Osteocyte (in vitro differentiated cells): ENCODE data around the gene SH3BP4. TPM values are rescaled to one million over a fixed set of nuclear protein-coding genes. Genes with fewer than 3 reads are reported as not detected.

Source experiments
- DNase-seq: peaks from one replicate; pipeline ENCODE4 v3.0.0; 2021; ENCODE audit warnings: mixed read lengths; ENCODE audit not compliant: unreplicated experiment; ENCODE audit errors: extremely low spot score
- H3K27ac Mint-ChIP-seq: one replicate; pipeline ENCODE4 v1.8.0; 2021; ENCODE audit warnings: mild to moderate bottlenecking, mixed read lengths; ENCODE audit not compliant: unreplicated experiment
- H3K27me3 Mint-ChIP-seq: one replicate; pipeline ENCODE4 v1.8.0; 2021; ENCODE audit warnings: mixed read lengths; ENCODE audit not compliant: unreplicated experiment
- H3K36me3 Mint-ChIP-seq: one replicate; pipeline ENCODE4 v1.8.0; 2021; ENCODE audit warnings: mixed read lengths; ENCODE audit not compliant: unreplicated experiment
- H3K4me1 Mint-ChIP-seq: one replicate; pipeline ENCODE4 v1.8.0; 2021; ENCODE audit warnings: mixed read lengths; ENCODE audit not compliant: unreplicated experiment
- H3K4me3 Mint-ChIP-seq: one replicate; pipeline ENCODE4 v1.8.0; 2021; ENCODE audit warnings: mild to moderate bottlenecking, moderate library complexity, mixed read lengths; ENCODE audit not compliant: unreplicated experiment
- H3K9me3 Mint-ChIP-seq: one replicate; pipeline ENCODE4 v1.8.0; 2021; ENCODE audit warnings: mixed read lengths; ENCODE audit not compliant: unreplicated experiment
- CTCF ChIP-seq: fragments of 200-600 bp; sonication (generic); IDR thresholded peaks from 2 replicates; pipeline ENCODE4 v1.5.0; 2021; ENCODE audit warnings: antibody characterized with exemption, mild to moderate bottlenecking, moderate library complexity
- total RNA-seq: library from RNA; stranded (reverse); gene quantifications from 2 replicates; pipeline ENCODE4 v1.2.1, GENCODE V29; 2021

Gene SH3BP4
- total RNA-seq, 1 donor from 2014 or later = 60.1 TPM

GRCh38 chr2:235029054-235029453, 77.2 kb downstream of the SH3BP4 start:
- peaks cover 48% of the 10 kb centered on the region for H3K4me1 Mint-ChIP-seq

DNA sequence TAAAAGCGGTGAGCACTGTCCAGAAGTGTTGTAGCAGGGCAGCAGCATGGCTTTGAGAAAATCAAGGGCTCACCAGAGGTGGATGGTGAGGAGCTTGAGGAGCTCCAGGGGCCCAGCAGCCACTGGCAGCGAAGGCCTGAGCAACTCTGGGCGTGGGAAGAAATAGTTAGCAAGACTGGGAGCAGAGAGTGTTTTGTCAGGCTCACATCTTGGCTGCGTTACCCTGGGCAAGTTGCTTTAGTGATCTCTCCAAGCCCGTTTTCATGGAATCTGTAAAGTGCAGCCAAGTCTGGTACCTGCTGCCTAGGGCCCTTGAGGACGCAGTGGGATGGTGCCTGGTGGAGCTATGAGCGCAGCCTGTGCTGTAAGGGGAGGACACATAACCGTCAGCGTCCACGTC, 78.3 kb downstream of the SH3BP4 start:
- Mint-ChIP-seq H3K9me3 (no peaks in the 10 kb centered on the region), H3K27ac (no peak overlapping the region), H3K36me3 (peaks cover 7% of the 10 kb centered on the region), H3K4me1 (peaks cover 37% of the 10 kb centered on the region), H3K27me3 (no peaks in the 10 kb centered on the region), H3K4me3 (no peak overlapping the region)
- no peak for DNase-seq
- no peak for TF ChIP-seq CTCF

More at GRCh38 chr2:235029054-235029453, 77.2 kb downstream of the SH3BP4 start:
- no peaks in the 10 kb centered on the region for H3K27me3 Mint-ChIP-seq
- DNase-seq = no peak
- TF ChIP-seq CTCF = no peak
- peaks cover 4% of the 10 kb centered on the region for H3K36me3 Mint-ChIP-seq
- no peak overlapping the region for H3K4me3 Mint-ChIP-seq
- no peak overlapping the region for H3K27ac Mint-ChIP-seq
- no peaks in the 10 kb centered on the region for H3K9me3 Mint-ChIP-seq

DNA sequence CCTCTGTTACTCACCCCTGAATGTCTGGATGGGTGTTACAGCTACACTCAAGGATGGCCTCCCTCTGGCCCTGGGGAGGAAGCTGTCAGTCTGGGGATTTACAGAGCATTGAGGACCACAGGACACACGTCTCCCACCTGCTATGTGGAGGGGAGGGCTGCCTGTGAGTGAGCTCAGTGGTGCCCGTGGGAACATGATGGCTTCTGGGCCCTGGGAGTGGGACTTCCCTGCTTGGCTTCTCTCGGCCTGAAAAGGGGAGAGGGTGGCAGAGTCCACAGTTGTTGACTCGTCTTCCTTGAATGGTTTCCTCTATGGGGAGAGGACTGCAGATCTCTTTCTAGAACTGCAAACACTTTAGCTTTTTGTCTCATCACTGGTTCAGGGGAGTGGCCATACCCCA, 79.1 kb downstream of the SH3BP4 start:
- peaks cover 29% of the 10 kb centered on the region for H3K4me1 Mint-ChIP-seq
- no peaks in the 10 kb centered on the region for H3K27me3 Mint-ChIP-seq
- H3K36me3 Mint-ChIP-seq = peaks cover 13% of the 10 kb centered on the region
- TF ChIP-seq CTCF = no peak
- no peak overlapping the region for H3K27ac Mint-ChIP-seq
- no peak for DNase-seq
- H3K9me3 Mint-ChIP-seq = no peaks in the 10 kb centered on the region
- no peak overlapping the region for H3K4me3 Mint-ChIP-seq

- Mint-ChIP-seq H3K9me3 (no peaks in the 10 kb centered on the region), H3K27ac (peak overlapping the region; percentile 29), H3K4me3 (no peak overlapping the region), H3K4me1 (peaks cover 20% of the 10 kb centered on the region), H3K36me3 (peaks cover 17% of the 10 kb centered on the region), H3K27me3 (no peaks in the 10 kb centered on the region)
- TF ChIP-seq CTCF = no peak
- DNase-seq = no peak
Observed at GRCh38 chr2:235031686-235032373, 80.0 kb downstream of the SH3BP4 start.

DNA sequence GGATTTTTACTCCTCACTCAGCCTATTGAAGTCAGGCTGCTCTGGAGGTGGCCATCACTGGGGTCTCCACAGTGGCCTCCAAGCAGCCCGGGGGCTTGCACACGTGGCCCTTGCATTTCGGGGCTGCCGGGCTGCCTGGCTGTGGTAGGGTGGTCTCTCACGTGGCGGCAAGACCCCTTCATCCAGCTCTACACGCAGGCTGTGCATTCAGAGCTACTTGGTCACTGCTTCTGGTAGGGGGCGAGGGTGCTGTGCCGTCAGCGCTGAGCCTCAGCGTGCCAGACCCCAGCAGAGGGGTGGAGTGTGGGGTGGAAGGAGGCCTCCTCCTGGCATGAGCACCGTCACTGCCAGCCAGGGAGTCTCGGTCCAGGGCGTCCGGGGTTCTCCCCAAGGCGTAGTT, 80.6 kb downstream of the SH3BP4 start:
- Mint-ChIP-seq H3K4me3 (no peak overlapping the region), H3K9me3 (no peaks in the 10 kb centered on the region), H3K27me3 (no peaks in the 10 kb centered on the region), H3K27ac (no peak overlapping the region), H3K36me3 (peaks cover 18% of the 10 kb centered on the region), H3K4me1 (peaks cover 15% of the 10 kb centered on the region)
- TF ChIP-seq CTCF = no peak
- no peak for DNase-seq
